ENCODE data around the gene B4GALT6.
"Not testable (repeated sequence)": the region's sequence is repeated elsewhere in the genome, so short reads cannot be mapped to it uniquely, and the experiment has no call there.

- not testable (repeated sequence) for TF ChIP-seq CTCF (IDR thresholded peaks at IDR 0.05; ENCODE audit: poor library complexity, severe bottlenecking); EZH2 (IDR thresholded peaks at IDR 0.05; ENCODE audit: borderline replicate concordance, insufficient read depth, low read length, poor library complexity, severe bottlenecking); TAF1 (IDR thresholded peaks at IDR 0.05; ENCODE audit: low read depth); POLR2AphosphoS5 (IDR thresholded peaks at IDR 0.05); EP300 (conservative IDR thresholded peaks at IDR 0.05; ENCODE audit: poor library complexity, severe bottlenecking); RAD21 (conservative IDR thresholded peaks at IDR 0.05); SMC3 (conservative IDR thresholded peaks at IDR 0.05; ENCODE audit: poor library complexity); REST (IDR thresholded peaks at IDR 0.05; ENCODE audit: borderline replicate concordance); MXI1 (conservative IDR thresholded peaks at IDR 0.05; ENCODE audit: poor library complexity, severe bottlenecking)
These were observed 44.8 kb upstream of the B4GALT6 start for GRCh38 chr18:31729196-31729595.
